Measurements from ENCODE around the gene COL27A1. TPM values are rescaled to one million over a fixed set of nuclear protein-coding genes. Genes with fewer than 3 reads are reported as not detected.

Gene COL27A1
- polyA plus RNA-seq, 1 of the 3 experiments (the other 2 are of a cell fraction), result 8.7 TPM

GRCh38 chr9:114309096-114309495 is 153.8 kb downstream of the COL27A1 start:
- CTCF ChIA-PET, result interaction anchor here (0.9 to 2.3 kb wide), 2 partner anchors 75 to 154 kb away, joined by 3 to 8 read pairs; partner anchors contain the start of gene COL27A1

More at GRCh38 chr9:114309096-114309495, 153.8 kb downstream of the COL27A1 start:
- Histone ChIP-seq H3K4me2 (no peak overlapping the region), H3K9me3 (no peaks in the 10 kb centered on the region), H3K4me3 (ENCODE audit: low read depth in 2 of 2, low read length in 1 of 2) (no peak overlapping the region), H3K9me2 (no peaks in the 10 kb centered on the region), H3K4me1 (ENCODE audit: control insufficient read depth in 1 of 2, insufficient read depth in 2 of 2, low read depth in 1 of 2, low read length in 1 of 2) (peaks cover 0 to 5% of the 10 kb centered on the region in 2 experiments; a peak in 1 of 4 replicates), H3K79me2 (ENCODE audit: insufficient read depth) (no peaks in the 10 kb centered on the region), H3K36me3 (replicated peaks in 1 of 2; ENCODE audit: control insufficient read depth in 1 of 2, insufficient read depth in 2 of 2, low read length in 1 of 2) (peaks cover 0 to 3% of the 10 kb centered on the region in 2 experiments), H2AFZ (ENCODE audit: low read depth) (no peak overlapping the region), H3F3A (replicated peaks; ENCODE audit: insufficient read depth) (no peaks in the 10 kb centered on the region), H4K20me1 (ENCODE audit: insufficient read depth) (no peaks in the 10 kb centered on the region), H3K9ac (no peak overlapping the region), H3K27me3 (ENCODE audit: insufficient read depth) (no peaks in the 10 kb centered on the region), H3K27ac (ENCODE audit: low read depth in 2 of 2, low read length in 1 of 2) (no peak overlapping the region)
- POLR2A ChIA-PET, result no interaction called here
- DNase-seq, result no peak
- TF ChIP-seq JUND (IDR thresholded peaks at IDR 0.05) (no peak), TAF1 (IDR thresholded peaks at IDR 0.05; ENCODE audit: borderline replicate concordance, low read depth, low read length) (no peak), MXI1 (IDR thresholded peaks at IDR 0.05; ENCODE audit: low read depth, low read length) (no peak), USF2 (IDR thresholded peaks at IDR 0.05; ENCODE audit: borderline replicate concordance, low read depth, low read length) (no peak), FOXM1 (IDR thresholded peaks at IDR 0.05; ENCODE audit: low read depth) (no peak), MEF2A (IDR thresholded peaks at IDR 0.05; ENCODE audit: borderline replicate concordance, low read depth) (no peak), TEAD4 (IDR thresholded peaks at IDR 0.05; ENCODE audit: borderline replicate concordance, insufficient read depth) (no peak), TCF12 (IDR thresholded peaks at IDR 0.05) (no peak), SMC3 (IDR thresholded peaks at IDR 0.05; ENCODE audit: low read depth, low read length) (no peak), RAD21 (IDR thresholded peaks at IDR 0.05; ENCODE audit: low read length) (no peak), REST (IDR thresholded peaks at IDR 0.05; ENCODE audit: low read depth, low read length) (no peak), POLR2AphosphoS5 (IDR thresholded peaks at IDR 0.05; ENCODE audit: low read depth, low read length) (no peak), NRF1 (IDR thresholded peaks at IDR 0.05; ENCODE audit: low read depth, low read length) (no peak), MAX (IDR thresholded peaks at IDR 0.05; ENCODE audit: low read depth) (no peak)
- 93% methylated on average over 12 of the region's 13 CpGs for WGBS (ENCODE audit: low lambda C conversion rate)
